Activated naive CD4-positive, alpha-beta T cell treated with anti-CD3 and anti-CD28 coated beads for 36 hours (primary cell): ENCODE results near the gene ATP10B. TPM values are rescaled to one million over a fixed set of nuclear protein-coding genes. Genes with fewer than 3 reads are reported as not detected.
"Not testable (repeated sequence)": the region's sequence is repeated elsewhere in the genome, so short reads cannot be mapped to it uniquely, and the experiment has no call there.

ENCODE experiments used
- CTCF ChIA-PET: fragments of 350-600 bp; sonication (Branson Sonifier 250); formaldehyde crosslinking; loops from one replicate; lab custom pipeline; 2021; ENCODE audit warnings: antibody characterized with exemption; lab: Charles Lee
- DNase-seq: peaks from one replicate; pipeline ENCODE4 v3.0.0-alpha.2; 2020
- H3K27ac Mint-ChIP-seq: one replicate; pipeline ENCODE4 v1.8.0; 2021; ENCODE audit warnings: mild to moderate bottlenecking, mixed read lengths
- H3K27me3 Mint-ChIP-seq: one replicate; pipeline ENCODE4 v1.8.0; 2021; ENCODE audit warnings: low read depth, mixed read lengths
- H3K36me3 Mint-ChIP-seq: one replicate; pipeline ENCODE4 v1.8.0; 2021; ENCODE audit warnings: low read depth, mixed read lengths
- H3K4me1 Mint-ChIP-seq: one replicate; pipeline ENCODE4 v1.8.0; 2021; ENCODE audit warnings: low read depth, mixed read lengths
- H3K4me3 Mint-ChIP-seq: one replicate; pipeline ENCODE4 v1.8.0; 2021; ENCODE audit warnings: mild to moderate bottlenecking, moderate library complexity, mixed read lengths
- H3K9me3 Mint-ChIP-seq: one replicate; pipeline ENCODE4 v1.8.0; 2021; ENCODE audit warnings: mixed read lengths
- intact Hi-C: fragments of 100-400 bp; cut with micrococcal nuclease; formaldehyde crosslinking; loops from one replicate; pipeline ENCODE4 v1.15.1; 2023
- total RNA-seq, 2 experiments: library from RNA; stranded (reverse); gene quantifications; one replicate each; pipeline ENCODE4 v1.2.3, GENCODE V29; 2021

The ATP10B gene
- total RNA-seq, 2 experiments from 2014 or later: not detected

- CTCF ChIA-PET: no interaction called here
- Mint-ChIP-seq H3K27me3 (peaks cover 12% of the 10 kb centered on the region), H3K9me3 (no peaks in the 10 kb centered on the region), H3K4me3 (no peak overlapping the region), H3K36me3 (no peaks in the 10 kb centered on the region), H3K4me1 (no peaks in the 10 kb centered on the region), H3K27ac (no peak overlapping the region)
- intact Hi-C loops: no loop called here
- no peak for DNase-seq
These were observed 107.5 kb downstream of the ATP10B start for GRCh38 chr5:160744268-160745101.

GRCh38 chr5:160743027-160743426 is 109.0 kb downstream of the ATP10B start:
- intact Hi-C loops: no loop called here
- DNase-seq: no peak
- H3K36me3 Mint-ChIP-seq: no peaks in the 10 kb centered on the region
- CTCF ChIA-PET: interaction anchor here (1.1 kb wide), 1 partner anchor 233 kb away, joined by 5 read pairs; no protein-coding TSS in a partner anchor
- H3K27ac Mint-ChIP-seq: no peak overlapping the region
- no peaks in the 10 kb centered on the region for H3K9me3 Mint-ChIP-seq
- H3K4me3 Mint-ChIP-seq: no peak overlapping the region
- no peaks in the 10 kb centered on the region for H3K4me1 Mint-ChIP-seq
- H3K27me3 Mint-ChIP-seq: peaks cover 7% of the 10 kb centered on the region

GRCh38 chr5:160742446-160742845 is 109.6 kb downstream of the ATP10B start:
- CTCF ChIA-PET: no interaction called here
- Mint-ChIP-seq H3K9me3 (no peaks in the 10 kb centered on the region), H3K4me1 (no peaks in the 10 kb centered on the region), H3K4me3 (no peak overlapping the region), H3K27me3 (peaks cover 2% of the 10 kb centered on the region), H3K27ac (no peak overlapping the region), H3K36me3 (no peaks in the 10 kb centered on the region)
- no peak for DNase-seq
- intact Hi-C loops: no loop called here

GRCh38 chr5:160727296-160727997 is 124.6 kb downstream of the ATP10B start:
- H3K4me1 Mint-ChIP-seq: no peaks in the 10 kb centered on the region
- H3K4me3 Mint-ChIP-seq: no peak overlapping the region
- DNase-seq: no peak
- no peaks in the 10 kb centered on the region for H3K36me3 Mint-ChIP-seq
- intact Hi-C loops: no loop called here
- CTCF ChIA-PET: no interaction called here
- H3K27ac Mint-ChIP-seq: no peak overlapping the region
- H3K27me3 Mint-ChIP-seq: peaks cover 6% of the 10 kb centered on the region
- no peaks in the 10 kb centered on the region for H3K9me3 Mint-ChIP-seq

- Mint-ChIP-seq H3K4me1 (no peaks in the 10 kb centered on the region), H3K27ac (no peak overlapping the region), H3K36me3 (no peaks in the 10 kb centered on the region), H3K4me3 (no peak overlapping the region), H3K9me3 (no peaks in the 10 kb centered on the region), H3K27me3 (peaks cover 6% of the 10 kb centered on the region)
- no peak for DNase-seq
- CTCF ChIA-PET: interaction anchor here (0.7 kb wide), 1 partner anchor 288 kb away, joined by 3 read pairs; no protein-coding TSS in a partner anchor
- intact Hi-C loops: no loop called here
These were observed 125.3 kb downstream of the ATP10B start for GRCh38 chr5:160726721-160727120.

GRCh38 chr5:160720822-160721221 is 131.2 kb downstream of the ATP10B start:
- no peaks in the 10 kb centered on the region for H3K36me3 Mint-ChIP-seq
- CTCF ChIA-PET: interaction anchor here (0.7 kb wide), 1 partner anchor 282 kb away, joined by 3 read pairs; no protein-coding TSS in a partner anchor
- intact Hi-C loops: no loop called here

GRCh38 chr5:160715508-160715907 is 136.5 kb downstream of the ATP10B start:
- H3K27ac Mint-ChIP-seq, DNase-seq, H3K27me3 Mint-ChIP-seq, H3K4me1 Mint-ChIP-seq, intact Hi-C loops, H3K9me3 Mint-ChIP-seq, H3K36me3 Mint-ChIP-seq, H3K4me3 Mint-ChIP-seq, CTCF ChIA-PET: not testable (repeated sequence)

More at GRCh38 chr5:160720822-160721221, 131.2 kb downstream of the ATP10B start:
- DNase-seq: no peak
- no peak overlapping the region for H3K4me3 Mint-ChIP-seq
- H3K27ac Mint-ChIP-seq: no peak overlapping the region
- no peaks in the 10 kb centered on the region for H3K27me3 Mint-ChIP-seq
- H3K4me1 Mint-ChIP-seq: no peaks in the 10 kb centered on the region
- no peaks in the 10 kb centered on the region for H3K9me3 Mint-ChIP-seq

GRCh38 chr5:160703547-160704189 is 148.3 kb downstream of the ATP10B start:
- DNase-seq: no peak
- H3K9me3 Mint-ChIP-seq: no peaks in the 10 kb centered on the region
- CTCF ChIA-PET: interaction anchor here (0.6 kb wide), 1 partner anchor 22 kb away, joined by 3 read pairs; no protein-coding TSS in a partner anchor
- H3K27me3 Mint-ChIP-seq: no peaks in the 10 kb centered on the region
- H3K4me1 Mint-ChIP-seq: no peaks in the 10 kb centered on the region
- no peaks in the 10 kb centered on the region for H3K36me3 Mint-ChIP-seq
- H3K4me3 Mint-ChIP-seq: no peak overlapping the region
- H3K27ac Mint-ChIP-seq: no peak overlapping the region
- intact Hi-C loops: no loop called here

GRCh38 chr5:160702934-160703333 is 149.1 kb downstream of the ATP10B start:
- H3K9me3 Mint-ChIP-seq: no peaks in the 10 kb centered on the region
- H3K4me3 Mint-ChIP-seq: no peak overlapping the region
- H3K27ac Mint-ChIP-seq: no peak overlapping the region
- intact Hi-C loops: no loop called here
- CTCF ChIA-PET: interaction anchor here (0.6 kb wide), 1 partner anchor 22 kb away, joined by 3 read pairs; no protein-coding TSS in a partner anchor
- H3K27me3 Mint-ChIP-seq: no peaks in the 10 kb centered on the region
- no peaks in the 10 kb centered on the region for H3K36me3 Mint-ChIP-seq
- DNase-seq: no peak
- H3K4me1 Mint-ChIP-seq: no peaks in the 10 kb centered on the region

- Mint-ChIP-seq H3K4me1 (no peaks in the 10 kb centered on the region), H3K36me3 (no peaks in the 10 kb centered on the region), H3K9me3 (no peaks in the 10 kb centered on the region), H3K27ac (no peak overlapping the region), H3K27me3 (no peaks in the 10 kb centered on the region), H3K4me3 (no peak overlapping the region)
- intact Hi-C loops: no loop called here
- DNase-seq: no peak
- CTCF ChIA-PET: no interaction called here
These were observed 149.7 kb downstream of the ATP10B start for GRCh38 chr5:160702311-160702803.

GRCh38 chr5:160701403-160701802 is 150.6 kb downstream of the ATP10B start:
- H3K4me3 Mint-ChIP-seq: no peak overlapping the region
- H3K27me3 Mint-ChIP-seq: no peaks in the 10 kb centered on the region
- H3K9me3 Mint-ChIP-seq: no peaks in the 10 kb centered on the region
- DNase-seq: no peak
- H3K36me3 Mint-ChIP-seq: no peaks in the 10 kb centered on the region
- no peak overlapping the region for H3K27ac Mint-ChIP-seq
- H3K4me1 Mint-ChIP-seq: no peaks in the 10 kb centered on the region
- CTCF ChIA-PET: no interaction called here
- intact Hi-C loops: no loop called here

GRCh38 chr5:160699301-160699700 is 152.7 kb downstream of the ATP10B start:
- Mint-ChIP-seq H3K9me3 (no peaks in the 10 kb centered on the region), H3K4me3 (no peak overlapping the region), H3K36me3 (no peaks in the 10 kb centered on the region), H3K27me3 (no peaks in the 10 kb centered on the region), H3K4me1 (no peaks in the 10 kb centered on the region), H3K27ac (no peak overlapping the region)
- no peak for DNase-seq
- CTCF ChIA-PET: no interaction called here
- intact Hi-C loops: no loop called here
